Measurements from ENCODE around the gene SLC26A11. TPM values are rescaled to one million over a fixed set of nuclear protein-coding genes. Genes with fewer than 3 reads are reported as not detected.

The SLC26A11 gene
- total and polyA plus RNA-seq, 2 donors (not counting 1 experiment from before 2014, with no cell fraction given), result 10.1 to 31.4 TPM

DNA sequence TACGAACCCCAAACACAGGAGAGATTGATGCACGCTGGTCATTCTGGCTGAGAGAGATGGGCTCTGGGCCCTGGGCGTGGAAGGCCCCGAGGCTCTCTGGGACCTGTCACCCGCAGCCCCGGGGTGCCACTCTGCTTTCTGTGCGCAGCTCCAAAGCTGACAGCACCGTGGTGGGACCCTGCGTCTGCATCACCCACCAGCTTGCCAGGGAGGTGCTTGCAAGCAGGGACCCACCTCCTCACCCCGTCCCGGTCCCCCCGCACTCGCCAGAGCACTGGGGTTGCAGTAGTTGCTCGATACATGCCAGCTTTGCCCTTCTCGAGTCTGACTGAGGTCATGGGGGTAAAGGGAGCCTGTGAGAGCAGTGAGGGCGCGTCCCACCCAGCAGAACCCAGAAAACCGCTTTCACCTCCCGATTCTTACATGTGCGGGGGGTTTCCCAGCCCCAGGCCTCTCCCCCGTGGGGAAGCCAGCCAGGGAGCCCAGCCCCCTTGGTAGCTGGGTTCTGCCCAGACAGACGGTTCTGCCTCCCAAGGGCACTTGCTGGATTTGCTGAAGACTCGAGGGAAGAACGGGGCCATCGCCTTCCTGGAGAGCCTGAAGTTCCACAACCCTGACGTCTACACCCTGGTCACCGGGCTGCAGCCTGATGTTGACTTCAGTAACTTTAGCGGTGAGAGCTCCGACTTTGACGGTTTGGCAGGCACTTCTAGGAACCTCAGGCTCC, 37.9 kb upstream of the SLC26A11 start:
- Histone ChIP-seq H3K79me2 (ENCODE audit: control insufficient read depth, insufficient read depth, low read length) (no peaks in the 10 kb centered on the region), H3K36me3 (replicated peaks in 1 of 2; ENCODE audit: control extremely low read depth in 1 of 2, control insufficient read depth in 1 of 2, extremely low read depth in 1 of 2, insufficient read depth in 2 of 2, low read length in 1 of 2) (no peaks in the 10 kb centered on the region), H3K27me3 (replicated peaks in 1 of 4; ENCODE audit: control extremely low read depth in 1 of 4, control insufficient read depth in 3 of 4, insufficient read depth in 4 of 4, low read length in 3 of 4) (peaks cover 0 to 2% (median 0%) of the 10 kb centered on the region in 4 experiments), H3K4me2 (replicated peaks; ENCODE audit: low read depth, low read length, poor library complexity, severe bottlenecking) (no peak overlapping the region), H3K9me3 (ENCODE audit: control extremely low read depth in 1 of 3, control insufficient read depth in 2 of 3, insufficient read depth in 1 of 3, low read length in 2 of 3) (no peaks in the 10 kb centered on the region), H3K27ac (ENCODE audit: low read length in 2 of 2) (no peak overlapping the region), H3K9ac (ENCODE audit: low read length) (no peak overlapping the region), H4K20me1 (ENCODE audit: control insufficient read depth, insufficient read depth, low read length, poor library complexity, severe bottlenecking) (no peaks in the 10 kb centered on the region), H3K4me1 (ENCODE audit: control insufficient read depth in 2 of 2, insufficient read depth in 2 of 2, low read length in 2 of 2) (no peaks in the 10 kb centered on the region), H3K4me3 (ENCODE audit: control extremely low read depth in 1 of 5, extremely low read depth in 1 of 5, insufficient read depth in 1 of 5, low read depth in 2 of 5, low read length in 4 of 5) (no peak overlapping the region), H2AFZ (ENCODE audit: insufficient read depth, low read depth, low read length, poor library complexity, severe bottlenecking) (no peak overlapping the region)
- ChIA-PET POLR2A (no interaction called here), CTCF (no interaction called here)
- H3K4me3 Mint-ChIP-seq, result no peak overlapping the region
- no peak for TF ChIP-seq EZH2 (IDR thresholded peaks at IDR 0.05; ENCODE audit: borderline replicate concordance, insufficient read depth, low read depth, low read length, poor library complexity, severe bottlenecking)
- TF ChIP-seq, protein P1, sequence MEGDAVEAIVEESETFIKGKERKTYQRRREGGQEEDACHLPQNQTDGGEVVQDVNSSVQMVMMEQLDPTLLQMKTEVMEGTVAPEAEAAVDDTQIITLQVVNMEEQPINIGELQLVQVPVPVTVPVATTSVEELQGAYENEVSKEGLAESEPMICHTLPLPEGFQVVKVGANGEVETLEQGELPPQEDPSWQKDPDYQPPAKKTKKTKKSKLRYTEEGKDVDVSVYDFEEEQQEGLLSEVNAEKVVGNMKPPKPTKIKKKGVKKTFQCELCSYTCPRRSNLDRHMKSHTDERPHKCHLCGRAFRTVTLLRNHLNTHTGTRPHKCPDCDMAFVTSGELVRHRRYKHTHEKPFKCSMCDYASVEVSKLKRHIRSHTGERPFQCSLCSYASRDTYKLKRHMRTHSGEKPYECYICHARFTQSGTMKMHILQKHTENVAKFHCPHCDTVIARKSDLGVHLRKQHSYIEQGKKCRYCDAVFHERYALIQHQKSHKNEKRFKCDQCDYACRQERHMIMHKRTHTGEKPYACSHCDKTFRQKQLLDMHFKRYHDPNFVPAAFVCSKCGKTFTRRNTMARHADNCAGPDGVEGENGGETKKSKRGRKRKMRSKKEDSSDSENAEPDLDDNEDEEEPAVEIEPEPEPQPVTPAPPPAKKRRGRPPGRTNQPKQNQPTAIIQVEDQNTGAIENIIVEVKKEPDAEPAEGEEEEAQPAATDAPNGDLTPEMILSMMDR (IDR thresholded peaks at IDR 0.05), result no peak
- intact Hi-C loops (cut with micrococcal nuclease), result no loop called here
- ATAC-seq (ENCODE audit: low read depth) (no peak), DNase-seq (no peak)
- no peaks in the 10 kb centered on the region for H3K9me3 Mint-ChIP-seq (ENCODE audit: insufficient read depth)
- H3K27me3 Mint-ChIP-seq, result peaks cover 7% of the 10 kb centered on the region
- H3K4me1 Mint-ChIP-seq, result no peaks in the 10 kb centered on the region
- no peak overlapping the region for H3K27ac Mint-ChIP-seq
- WGBS (ENCODE audit: insufficient coverage), result 90% methylated on average over 30 of the region's 30 CpGs

DNA sequence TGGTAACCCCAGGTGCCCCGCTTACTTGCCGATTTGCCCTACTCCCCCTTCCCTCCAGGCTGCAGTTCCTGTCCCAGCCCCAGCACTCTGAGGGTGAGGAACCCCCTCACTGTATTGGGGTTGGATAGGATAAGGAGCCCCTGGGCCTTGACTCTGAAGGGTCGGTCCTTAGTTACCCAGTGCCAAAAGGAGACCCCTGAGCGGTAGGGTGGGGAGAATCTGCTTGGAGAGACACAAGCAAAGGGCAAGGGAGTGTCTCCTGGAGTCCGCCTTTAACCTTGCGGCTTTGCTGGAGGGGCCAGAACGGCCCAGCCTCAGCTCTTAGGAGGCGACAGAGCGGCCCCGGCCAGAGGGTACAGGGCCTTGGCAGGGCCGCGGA, 37.4 kb upstream of the SLC26A11 start:
- Mint-ChIP-seq H3K27ac (no peak overlapping the region), H3K4me1 (no peaks in the 10 kb centered on the region), H3K4me3 (no peak overlapping the region), H3K27me3 (peaks cover 7% of the 10 kb centered on the region), H3K9me3 (ENCODE audit: insufficient read depth) (no peaks in the 10 kb centered on the region)
- Histone ChIP-seq H3K27me3 (replicated peaks in 1 of 4; ENCODE audit: control extremely low read depth in 1 of 4, control insufficient read depth in 3 of 4, insufficient read depth in 4 of 4, low read length in 3 of 4) (peaks cover 0 to 2% (median 0%) of the 10 kb centered on the region in 4 experiments), H2AFZ (ENCODE audit: insufficient read depth, low read depth, low read length, poor library complexity, severe bottlenecking) (no peak overlapping the region), H3K9me3 (ENCODE audit: control extremely low read depth in 1 of 3, control insufficient read depth in 2 of 3, insufficient read depth in 1 of 3, low read length in 2 of 3) (no peaks in the 10 kb centered on the region), H3K36me3 (replicated peaks in 1 of 2; ENCODE audit: control extremely low read depth in 1 of 2, control insufficient read depth in 1 of 2, extremely low read depth in 1 of 2, insufficient read depth in 2 of 2, low read length in 1 of 2) (no peaks in the 10 kb centered on the region), H3K27ac (ENCODE audit: low read length in 2 of 2) (no peak overlapping the region), H3K4me1 (ENCODE audit: control insufficient read depth in 2 of 2, insufficient read depth in 2 of 2, low read length in 2 of 2) (no peaks in the 10 kb centered on the region), H3K9ac (ENCODE audit: low read length) (no peak overlapping the region), H4K20me1 (ENCODE audit: control insufficient read depth, insufficient read depth, low read length, poor library complexity, severe bottlenecking) (no peaks in the 10 kb centered on the region), H3K79me2 (ENCODE audit: control insufficient read depth, insufficient read depth, low read length) (no peaks in the 10 kb centered on the region), H3K4me2 (replicated peaks; ENCODE audit: low read depth, low read length, poor library complexity, severe bottlenecking) (no peak overlapping the region), H3K4me3 (ENCODE audit: control extremely low read depth in 1 of 5, extremely low read depth in 1 of 5, insufficient read depth in 1 of 5, low read depth in 2 of 5, low read length in 4 of 5) (no peak overlapping the region)
- intact Hi-C loops (cut with micrococcal nuclease), result no loop called here
- TF ChIP-seq EZH2 (IDR thresholded peaks at IDR 0.05; ENCODE audit: borderline replicate concordance, insufficient read depth, low read depth, low read length, poor library complexity, severe bottlenecking), result no peak
- TF ChIP-seq, protein P1 (IDR thresholded peaks at IDR 0.05), result no peak
- 93% methylated on average over 8 of the region's 12 CpGs for WGBS (ENCODE audit: insufficient coverage)
- ChIA-PET CTCF (no interaction called here), POLR2A (no interaction called here)
- ATAC-seq (ENCODE audit: low read depth), result no peak
- DNase-seq, result no peak
